ENCODE measurements around the gene MAD1L1. TPM values are rescaled to one million over a fixed set of nuclear protein-coding genes. Genes with fewer than 3 reads are reported as not detected.

MAD1L1 gene
- total and polyA plus RNA-seq, 2 of the 8 experiments (the other 6 are each of a cell fraction or from before 2014, with no cell fraction given) = 40.4 to 44.6 TPM

DNA sequence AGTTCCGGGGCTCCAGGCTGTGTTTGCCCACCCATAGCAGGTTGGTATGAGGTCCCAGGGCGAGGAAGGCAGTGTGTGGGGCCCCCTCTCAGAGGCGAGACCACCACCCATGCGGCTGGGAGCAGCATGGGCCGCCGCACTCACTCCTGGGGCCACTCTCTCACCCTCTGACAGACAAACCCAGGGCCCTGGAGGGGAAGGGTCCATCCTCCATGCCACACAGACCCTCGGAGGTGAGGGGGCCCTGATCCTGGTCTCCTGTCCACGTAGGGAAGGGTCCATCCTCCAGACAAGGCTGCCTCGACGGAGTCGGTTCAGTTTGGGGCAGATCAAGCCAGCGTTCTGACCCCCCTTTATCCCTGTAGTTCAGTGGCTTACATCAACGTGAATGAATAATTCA, 331.9 kb downstream of the MAD1L1 start:
- TF ChIP-seq EGR1 (IDR thresholded peaks at IDR 0.05; ENCODE audit: borderline replicate concordance, low read depth, low read length) = no peak
- no peak for TF ChIP-seq ZNF274 (IDR thresholded peaks at IDR 0.05; ENCODE audit: borderline replicate concordance, extremely low read depth, low read length)
- no peak for TF ChIP-seq RFX5 (IDR thresholded peaks at IDR 0.05; ENCODE audit: borderline replicate concordance, low read depth, low read length)
- TF ChIP-seq, protein P1, sequence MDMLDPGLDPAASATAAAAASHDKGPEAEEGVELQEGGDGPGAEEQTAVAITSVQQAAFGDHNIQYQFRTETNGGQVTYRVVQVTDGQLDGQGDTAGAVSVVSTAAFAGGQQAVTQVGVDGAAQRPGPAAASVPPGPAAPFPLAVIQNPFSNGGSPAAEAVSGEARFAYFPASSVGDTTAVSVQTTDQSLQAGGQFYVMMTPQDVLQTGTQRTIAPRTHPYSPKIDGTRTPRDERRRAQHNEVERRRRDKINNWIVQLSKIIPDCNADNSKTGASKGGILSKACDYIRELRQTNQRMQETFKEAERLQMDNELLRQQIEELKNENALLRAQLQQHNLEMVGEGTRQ (IDR thresholded peaks at IDR 0.05; ENCODE audit: low read length) = no peak
- no peak for TF ChIP-seq RBBP5 (IDR thresholded peaks at IDR 0.05; ENCODE audit: borderline replicate concordance, low read depth, low read length)
- no peak for TF ChIP-seq MAFK (IDR thresholded peaks at IDR 0.05; ENCODE audit: low read depth, low read length)
- no peak for TF ChIP-seq GTF2F1 (IDR thresholded peaks at IDR 0.05; ENCODE audit: borderline replicate concordance, low read depth, low read length)
- no peak for TF ChIP-seq CBX5 (IDR thresholded peaks at IDR 0.05; ENCODE audit: low read depth, low read length)
- 86% methylated on average over 10 of the region's 13 CpGs; no CpG with 5 or more reads in 1 of the 2 experiments for WGBS, 2 experiments (ENCODE audit: extremely low coverage in 1 of 2, insufficient coverage in 1 of 2, insufficient read length in 1 of 2, insufficient replicate concordance in 2 of 2, low coverage in 1 of 2, low lambda C conversion rate in 2 of 2, missing lambda C conversion rate in 1 of 2)
- Histone ChIP-seq H3K9me3 (ENCODE audit: insufficient read depth in 2 of 2, low read depth in 1 of 2, low read length in 1 of 2) (no peaks in the 10 kb centered on the region), H3K79me1 (ENCODE audit: low read depth, low read length) (no peaks in the 10 kb centered on the region; the same call in 1 of the 2 replicates), H3K79me2 (ENCODE audit: control insufficient read depth in 1 of 2, insufficient read depth in 2 of 2, low read length in 2 of 2) (no peaks in the 10 kb centered on the region), H3K18ac (ENCODE audit: extremely low read depth, low read length) (no peak overlapping the region), H3K23ac (ENCODE audit: insufficient read length) (no peak overlapping the region), H3K9ac (replicated peaks in 1 of 4; ENCODE audit: extremely low read depth in 1 of 4, low read depth in 3 of 4, low read length in 3 of 4) (no peak overlapping the region), H4K20me1 (replicated peaks in 1 of 2; ENCODE audit: control insufficient read depth in 1 of 2, insufficient read depth in 2 of 2, low read length in 2 of 2) (peaks cover 0 to 3% of the 10 kb centered on the region in 2 experiments), H3K14ac (ENCODE audit: insufficient read length) (no peak overlapping the region), H3K36me3 (ENCODE audit: control insufficient read depth in 2 of 4, insufficient read depth in 4 of 4, low read length in 3 of 4) (no peaks in the 10 kb centered on the region), H2AFZ (ENCODE audit: low read length) (no peak overlapping the region), H2BK20ac (ENCODE audit: low read length) (no peak overlapping the region), H4K5ac (ENCODE audit: insufficient read length, low read depth, low read length) (no peak overlapping the region), H2AK5ac (ENCODE audit: low read depth, low read length) (no peak overlapping the region), H3K4me1 (replicated peaks in 1 of 4; ENCODE audit: control insufficient read depth in 3 of 4, insufficient read depth in 4 of 4, low read length in 3 of 4) (no peaks in the 10 kb centered on the region), H3K27me3 (replicated peaks in 1 of 4; ENCODE audit: control insufficient read depth in 3 of 4, extremely low read depth in 1 of 4, insufficient read depth in 3 of 4, low read length in 3 of 4) (no peaks in the 10 kb centered on the region), H3K4ac (replicated peaks; ENCODE audit: insufficient read length, low read depth, low read length) (no peak overlapping the region), H2BK15ac (ENCODE audit: low read length) (no peak overlapping the region), H2BK120ac (replicated peaks; ENCODE audit: low read depth, low read length) (no peak overlapping the region), H3K4me3 (ENCODE audit: extremely low read depth in 1 of 4, insufficient read depth in 2 of 4, low read depth in 3 of 4, low read length in 4 of 4) (no peak overlapping the region), H4K8ac (ENCODE audit: extremely low read depth, insufficient read depth, low read length) (peak overlapping the region; percentile 65), H3K23me2 (ENCODE audit: low read depth, low read length) (no peaks in the 10 kb centered on the region), H4K91ac (replicated peaks; ENCODE audit: insufficient read length, low read length) (no peak overlapping the region), H3K27ac (ENCODE audit: low read depth, low read length) (no peak overlapping the region), H2BK12ac (ENCODE audit: low read depth, low read length) (no peak overlapping the region), H3K4me2 (ENCODE audit: insufficient read depth in 1 of 2, low read depth in 2 of 2, low read length in 2 of 2) (no peak overlapping the region), H3K56ac (replicated peaks; ENCODE audit: insufficient read length, low read depth, low read length) (no peak overlapping the region), H2BK5ac (ENCODE audit: low read depth, low read length) (no peak overlapping the region)
- ChIA-PET POLR2A (ENCODE audit: partially characterized antibody) (no interaction called here), CTCF (ENCODE audit: partially characterized antibody) (no interaction called here)
- DNase-seq (ENCODE audit: low read depth in 1 of 2, low spot score in 2 of 2) (no peak), FAIRE-seq (no peak)
